Dendritic cell treated with granulocyte-macrophage colony-stimulating factor and Interleukin-4, amounts not matched to agents 40 ng/mL and 50 ng/mL, for 4 days (primary cell): Measurements from ENCODE around the gene E2F7.

Experiments
- H3K27ac Mint-ChIP-seq: one replicate; pipeline ENCODE4 v1.8.0; 2022; ENCODE audit warnings: mild to moderate bottlenecking, mixed read lengths
- H3K27me3 Mint-ChIP-seq: one replicate; pipeline ENCODE4 v1.8.0; 2022; ENCODE audit warnings: mild to moderate bottlenecking, mixed read lengths
- H3K36me3 Mint-ChIP-seq: one replicate; pipeline ENCODE4 v1.8.0; 2022; ENCODE audit warnings: low read depth, mixed read lengths
- H3K4me1 Mint-ChIP-seq: one replicate; pipeline ENCODE4 v1.8.0; 2022; ENCODE audit warnings: low read depth, mixed read lengths
- H3K4me3 Mint-ChIP-seq: one replicate; pipeline ENCODE4 v1.8.0; 2022; ENCODE audit warnings: mild to moderate bottlenecking, moderate library complexity, mixed read lengths
- H3K9me3 Mint-ChIP-seq: one replicate; pipeline ENCODE4 v1.8.0; 2022; ENCODE audit warnings: mixed read lengths
- intact Hi-C: fragments of 100-400 bp; cut with micrococcal nuclease; formaldehyde crosslinking; loops from one replicate; pipeline ENCODE4 v1.15.0; 2022

Gene E2F7

GRCh38 chr12:77023501-77023900, 41.9 kb downstream of the E2F7 start:
- H3K27me3 Mint-ChIP-seq = no peaks in the 10 kb centered on the region
- intact Hi-C loops = no loop called here
- no peak overlapping the region for H3K27ac Mint-ChIP-seq
- H3K4me1 Mint-ChIP-seq = peaks cover 12% of the 10 kb centered on the region
- H3K9me3 Mint-ChIP-seq = no peaks in the 10 kb centered on the region
- H3K36me3 Mint-ChIP-seq = peaks cover 8% of the 10 kb centered on the region
- no peak overlapping the region for H3K4me3 Mint-ChIP-seq

GRCh38 chr12:77019920-77020319, 45.4 kb downstream of the E2F7 start:
- intact Hi-C loops = no loop called here
- Mint-ChIP-seq H3K27me3 (no peaks in the 10 kb centered on the region), H3K9me3 (no peaks in the 10 kb centered on the region), H3K36me3 (peaks cover 8% of the 10 kb centered on the region), H3K27ac (no peak overlapping the region), H3K4me3 (no peak overlapping the region), H3K4me1 (peaks cover 12% of the 10 kb centered on the region)

- peaks cover 8% of the 10 kb centered on the region for H3K36me3 Mint-ChIP-seq
- no peaks in the 10 kb centered on the region for H3K27me3 Mint-ChIP-seq
- H3K4me3 Mint-ChIP-seq = no peak overlapping the region
These were observed 48.8 kb downstream of the E2F7 start for GRCh38 chr12:77016606-77017005.

GRCh38 chr12:77013091-77013490, 52.3 kb downstream of the E2F7 start:
- Mint-ChIP-seq H3K4me1 (peaks cover 6% of the 10 kb centered on the region), H3K27ac (no peak overlapping the region), H3K9me3 (no peaks in the 10 kb centered on the region), H3K4me3 (no peak overlapping the region), H3K36me3 (no peaks in the 10 kb centered on the region), H3K27me3 (no peaks in the 10 kb centered on the region)
- intact Hi-C loops = no loop called here

More at GRCh38 chr12:77016606-77017005, 48.8 kb downstream of the E2F7 start:
- no peak overlapping the region for H3K27ac Mint-ChIP-seq
- no peaks in the 10 kb centered on the region for H3K9me3 Mint-ChIP-seq
- intact Hi-C loops = no loop called here
- H3K4me1 Mint-ChIP-seq = no peaks in the 10 kb centered on the region

- H3K27ac Mint-ChIP-seq = no peak overlapping the region
- no peaks in the 10 kb centered on the region for H3K36me3 Mint-ChIP-seq
- no peaks in the 10 kb centered on the region for H3K27me3 Mint-ChIP-seq
- H3K4me3 Mint-ChIP-seq = no peak overlapping the region
- peaks cover 6% of the 10 kb centered on the region for H3K4me1 Mint-ChIP-seq
- intact Hi-C loops = loop anchor here (2.0 kb wide), 1 partner anchor 390 kb away; no protein-coding TSS in a partner anchor
- no peaks in the 10 kb centered on the region for H3K9me3 Mint-ChIP-seq
These were observed 54.4 kb downstream of the E2F7 start for GRCh38 chr12:77010691-77011548.

GRCh38 chr12:77007476-77007875, 57.9 kb downstream of the E2F7 start:
- H3K27me3 Mint-ChIP-seq = no peaks in the 10 kb centered on the region
- no peak overlapping the region for H3K27ac Mint-ChIP-seq
- no peaks in the 10 kb centered on the region for H3K9me3 Mint-ChIP-seq
- H3K4me1 Mint-ChIP-seq = peaks cover 6% of the 10 kb centered on the region
- no peaks in the 10 kb centered on the region for H3K36me3 Mint-ChIP-seq
- no peak overlapping the region for H3K4me3 Mint-ChIP-seq
- intact Hi-C loops = no loop called here

- Mint-ChIP-seq H3K27me3 (no peaks in the 10 kb centered on the region), H3K27ac (no peak overlapping the region), H3K4me1 (peaks cover 3% of the 10 kb centered on the region), H3K36me3 (no peaks in the 10 kb centered on the region), H3K4me3 (no peak overlapping the region), H3K9me3 (no peaks in the 10 kb centered on the region)
- intact Hi-C loops = no loop called here
These were observed 59.7 kb downstream of the E2F7 start for GRCh38 chr12:77005611-77006098.

- Mint-ChIP-seq H3K27me3 (no peaks in the 10 kb centered on the region), H3K27ac (no peak overlapping the region), H3K36me3 (no peaks in the 10 kb centered on the region), H3K9me3 (no peaks in the 10 kb centered on the region), H3K4me1 (no peaks in the 10 kb centered on the region), H3K4me3 (no peak overlapping the region)
- intact Hi-C loops = no loop called here
These were observed 61.5 kb downstream of the E2F7 start for GRCh38 chr12:77003914-77004313.

GRCh38 chr12:77003246-77003645, 62.1 kb downstream of the E2F7 start:
- H3K4me3 Mint-ChIP-seq = no peak overlapping the region
- H3K36me3 Mint-ChIP-seq = no peaks in the 10 kb centered on the region
- intact Hi-C loops = no loop called here
- no peaks in the 10 kb centered on the region for H3K9me3 Mint-ChIP-seq
- H3K27me3 Mint-ChIP-seq = no peaks in the 10 kb centered on the region
- no peak overlapping the region for H3K27ac Mint-ChIP-seq
- no peaks in the 10 kb centered on the region for H3K4me1 Mint-ChIP-seq

GRCh38 chr12:77002382-77002781, 63.0 kb downstream of the E2F7 start:
- intact Hi-C loops = no loop called here
- Mint-ChIP-seq H3K9me3 (no peaks in the 10 kb centered on the region), H3K4me3 (no peak overlapping the region), H3K27me3 (no peaks in the 10 kb centered on the region), H3K36me3 (no peaks in the 10 kb centered on the region), H3K27ac (no peak overlapping the region), H3K4me1 (no peaks in the 10 kb centered on the region)

- no peaks in the 10 kb centered on the region for H3K4me1 Mint-ChIP-seq
These were observed 64.1 kb downstream of the E2F7 start for GRCh38 chr12:77001276-77001675.

GRCh38 chr12:76998908-76999556, 66.3 kb downstream of the E2F7 start:
- intact Hi-C loops = no loop called here
- no peaks in the 10 kb centered on the region for H3K36me3 Mint-ChIP-seq
- no peaks in the 10 kb centered on the region for H3K9me3 Mint-ChIP-seq
- no peak overlapping the region for H3K4me3 Mint-ChIP-seq
- no peaks in the 10 kb centered on the region for H3K4me1 Mint-ChIP-seq
- no peaks in the 10 kb centered on the region for H3K27me3 Mint-ChIP-seq
- no peak overlapping the region for H3K27ac Mint-ChIP-seq

More at GRCh38 chr12:77001276-77001675, 64.1 kb downstream of the E2F7 start:
- no peaks in the 10 kb centered on the region for H3K9me3 Mint-ChIP-seq
- H3K27ac Mint-ChIP-seq = no peak overlapping the region
- no peaks in the 10 kb centered on the region for H3K27me3 Mint-ChIP-seq
- intact Hi-C loops = no loop called here
- H3K4me3 Mint-ChIP-seq = no peak overlapping the region
- H3K36me3 Mint-ChIP-seq = no peaks in the 10 kb centered on the region

GRCh38 chr12:76998386-76998785, 67.0 kb downstream of the E2F7 start:
- Mint-ChIP-seq H3K27ac (no peak overlapping the region), H3K27me3 (no peaks in the 10 kb centered on the region), H3K4me1 (no peaks in the 10 kb centered on the region), H3K4me3 (no peak overlapping the region), H3K36me3 (no peaks in the 10 kb centered on the region), H3K9me3 (no peaks in the 10 kb centered on the region)
- intact Hi-C loops = no loop called here

- no peaks in the 10 kb centered on the region for H3K9me3 Mint-ChIP-seq
- no peaks in the 10 kb centered on the region for H3K4me1 Mint-ChIP-seq
- H3K4me3 Mint-ChIP-seq = no peak overlapping the region
- no peaks in the 10 kb centered on the region for H3K36me3 Mint-ChIP-seq
- no peak overlapping the region for H3K27ac Mint-ChIP-seq
- no peaks in the 10 kb centered on the region for H3K27me3 Mint-ChIP-seq
- intact Hi-C loops = no loop called here
These were observed 68.2 kb downstream of the E2F7 start for GRCh38 chr12:76997011-76997780.
